Esophagus (tissue), 2 donors: ENCODE results near the gene LEO1. TPM values are rescaled to one million over a fixed set of nuclear protein-coding genes. Genes with fewer than 3 reads are reported as not detected.

Experiments used
- H3K27ac ChIP-seq, 2 donors: one replicate each; pipeline ENCODE4 v1.5.1; 2013; ENCODE audit warnings: low read depth in 2 of 2, mild to moderate bottlenecking in 2 of 2, inconsistent platforms in 1 of 2, low read length in 1 of 2, moderate library complexity in 1 of 2
- H3K27me3 ChIP-seq, 2 donors: one replicate each; pipeline ENCODE4 v1.6.1; 2013; ENCODE audit warnings: low read length in 2 of 2, control low read depth in 1 of 2, mild to moderate bottlenecking in 1 of 2; ENCODE audit not compliant: insufficient read depth in 2 of 2, control insufficient read depth in 1 of 2
- H3K36me3 ChIP-seq, 2 donors: one replicate each; pipeline ENCODE4 v1.6.1; 2013; ENCODE audit warnings: low read length in 1 of 2; ENCODE audit not compliant: control insufficient read depth in 2 of 2, insufficient read depth in 2 of 2
- H3K4me1 ChIP-seq, 2 donors: one replicate each; pipeline ENCODE4 v1.6.1; 2013; ENCODE audit warnings: low read length in 1 of 2; ENCODE audit not compliant: control insufficient read depth in 2 of 2, insufficient read depth in 2 of 2
- H3K4me3 ChIP-seq, 2 donors: one replicate each; pipeline ENCODE4 v1.5.1; 2013; ENCODE audit warnings: low read length in 2 of 2, mild to moderate bottlenecking in 2 of 2, low read depth in 1 of 2, moderate library complexity in 1 of 2
- H3K9me3 ChIP-seq, 2 donors: one replicate each; pipeline ENCODE4 v1.6.1; 2013; ENCODE audit warnings: mild to moderate bottlenecking in 2 of 2, low read depth in 1 of 2, low read length in 1 of 2, moderate library complexity in 1 of 2; ENCODE audit not compliant: control insufficient read depth in 2 of 2, insufficient read depth in 1 of 2
- WGBS, 2 donors: extraction: QIAGEN DNeasy Blood & Tissue Kit; methylation state at CpG; one replicate each; pipeline ENCODE4 v1.1.7; 2013; 5-methylcytosine and 5-hydroxymethylcytosine counted together
- polyA plus RNA-seq, 2 donors: library from polyadenylated mRNA; stranded (reverse); fragments of 200-250 nt; gene quantifications; one replicate each; pipeline ENCODE4 v1.2.3, GENCODE V29; 2013
- donor health status: healthy with polysubstance abuse.
- donor health status: Bipolar disorder and iron deficiency.

Gene LEO1
- polyA plus RNA-seq, 2 donors: 9.5 to 19.6 TPM

DNA sequence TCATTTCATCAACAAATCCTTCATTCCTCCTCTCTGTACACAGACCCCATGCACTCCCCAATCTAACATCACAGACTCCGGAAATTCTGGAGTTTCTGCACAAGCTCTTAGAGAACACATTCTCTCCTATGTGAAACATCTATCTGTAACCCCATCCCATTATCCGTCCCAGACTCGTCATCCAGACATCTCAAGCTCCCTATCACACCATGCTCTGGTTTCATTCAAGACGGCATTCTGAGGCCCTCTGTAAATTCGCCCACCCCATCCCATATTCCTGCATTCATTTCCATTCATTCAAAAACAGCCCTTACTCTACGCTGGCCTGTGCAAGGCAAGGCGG, 575 bp downstream of the LEO1 start:
- Histone ChIP-seq H3K4me3 (peak overlapping the region; percentile 70 to 99), H3K27me3 (no peaks in the 10 kb centered on the region), H3K27ac (peak overlapping the region; percentile 92 to 94), H3K9me3 (no peaks in the 10 kb centered on the region), H3K4me1 (peaks cover 0 to 2% of the 10 kb centered on the region in 2 donors), H3K36me3 (no peaks in the 10 kb centered on the region)
- WGBS, 2 donors: 1 to 2% methylated on average over 7 of the region's 7 CpGs

- no peaks in the 10 kb centered on the region for H3K9me3 ChIP-seq
Measured at GRCh38 chr15:51970132-51970817, 1.3 kb downstream of the LEO1 start.

DNA sequence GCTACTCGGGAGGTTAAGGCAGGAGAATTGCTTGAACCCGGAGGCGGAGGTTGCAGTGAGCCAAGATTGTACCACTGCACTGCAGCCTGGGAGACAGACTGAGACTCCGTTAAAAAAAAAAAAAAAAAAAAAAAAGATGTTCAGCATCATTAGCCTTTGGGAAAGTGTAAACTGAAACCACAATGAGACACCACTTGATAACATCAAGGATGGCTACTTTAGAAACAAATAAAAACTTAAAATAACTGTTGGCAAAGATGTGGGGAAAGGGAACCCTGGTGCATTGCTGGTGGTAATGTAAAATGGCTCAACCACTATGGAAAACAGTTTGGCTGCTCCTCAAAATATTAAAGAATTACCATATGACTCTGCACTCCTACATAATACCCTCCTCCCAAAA, 1.9 kb downstream of the LEO1 start:
- H3K9me3 ChIP-seq: no peaks in the 10 kb centered on the region
- peaks cover 0 to 2% of the 10 kb centered on the region in 2 donors for H3K4me1 ChIP-seq
- no peak overlapping the region for H3K27ac ChIP-seq
- no peak overlapping the region for H3K4me3 ChIP-seq
- H3K36me3 ChIP-seq: no peaks in the 10 kb centered on the region
- no peaks in the 10 kb centered on the region for H3K27me3 ChIP-seq
- WGBS, 2 donors: 80 to 83% methylated on average over 4 of the region's 4 CpGs

More at GRCh38 chr15:51970132-51970817, 1.3 kb downstream of the LEO1 start:
- Histone ChIP-seq H3K27ac (no peak overlapping the region), H3K36me3 (no peaks in the 10 kb centered on the region), H3K27me3 (no peaks in the 10 kb centered on the region), H3K4me3 (peak overlapping the region in 1 of 2 donors; percentile 70), H3K4me1 (peaks cover 0 to 2% of the 10 kb centered on the region in 2 donors)
- 41 to 42% methylated on average over 4 of the region's 4 CpGs for WGBS, 2 donors

GRCh38 chr15:51967583-51967982, 4.0 kb downstream of the LEO1 start:
- H3K27ac ChIP-seq: no peak overlapping the region
- H3K4me1 ChIP-seq: peaks cover 0 to 2% of the 10 kb centered on the region in 2 donors
- H3K36me3 ChIP-seq: no peaks in the 10 kb centered on the region
- H3K9me3 ChIP-seq: no peaks in the 10 kb centered on the region
- H3K4me3 ChIP-seq: no peak overlapping the region
- 74 to 85% methylated on average over 6 of the region's 6 CpGs for WGBS, 2 donors
- H3K27me3 ChIP-seq: no peaks in the 10 kb centered on the region

DNA sequence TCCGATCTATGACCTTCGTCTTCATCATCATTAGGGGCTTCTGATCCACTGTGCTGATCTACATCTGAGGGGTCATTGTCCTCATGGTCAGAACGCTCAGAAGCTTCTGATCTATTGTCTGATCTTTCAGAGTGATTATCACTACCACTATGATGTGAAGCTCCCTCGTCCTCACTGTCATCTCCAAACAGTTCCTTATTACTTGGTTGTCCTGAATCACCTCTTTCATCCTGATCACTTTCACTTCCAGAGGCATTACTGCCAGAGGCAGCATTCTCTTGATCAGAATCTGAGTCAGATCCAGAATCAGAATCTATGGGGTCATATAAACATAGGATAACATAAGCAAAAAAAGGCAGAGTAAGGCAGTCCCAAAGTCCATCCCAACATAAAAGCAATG, 5.4 kb downstream of the LEO1 start:
- Histone ChIP-seq H3K4me1 (peaks cover 0 to 2% of the 10 kb centered on the region in 2 donors), H3K27ac (no peak overlapping the region), H3K9me3 (no peaks in the 10 kb centered on the region), H3K4me3 (no peak overlapping the region), H3K36me3 (no peaks in the 10 kb centered on the region), H3K27me3 (no peaks in the 10 kb centered on the region)
- WGBS, 2 donors: 92 to 93% methylated on average over 4 of the region's 4 CpGs

GRCh38 chr15:51965691-51966090, 5.9 kb downstream of the LEO1 start:
- peaks cover under 1 to 1% of the 10 kb centered on the region in 2 donors for H3K36me3 ChIP-seq
- 93 to 95% methylated on average over 4 of the region's 4 CpGs for WGBS, 2 donors
- H3K4me3 ChIP-seq: no peak overlapping the region
- peaks cover 0 to 2% of the 10 kb centered on the region in 2 donors for H3K4me1 ChIP-seq
- H3K9me3 ChIP-seq: no peaks in the 10 kb centered on the region
- H3K27ac ChIP-seq: no peak overlapping the region
- H3K27me3 ChIP-seq: no peaks in the 10 kb centered on the region

GRCh38 chr15:51955504-51955903, 16.1 kb downstream of the LEO1 start:
- WGBS, 2 donors: 80 to 96% methylated on average over 3 of the region's 3 CpGs
- Histone ChIP-seq H3K4me1 (no peaks in the 10 kb centered on the region), H3K9me3 (no peaks in the 10 kb centered on the region), H3K27me3 (no peaks in the 10 kb centered on the region), H3K36me3 (peaks cover 12 to 21% of the 10 kb centered on the region in 2 donors), H3K4me3 (no peak overlapping the region), H3K27ac (no peak overlapping the region)

DNA sequence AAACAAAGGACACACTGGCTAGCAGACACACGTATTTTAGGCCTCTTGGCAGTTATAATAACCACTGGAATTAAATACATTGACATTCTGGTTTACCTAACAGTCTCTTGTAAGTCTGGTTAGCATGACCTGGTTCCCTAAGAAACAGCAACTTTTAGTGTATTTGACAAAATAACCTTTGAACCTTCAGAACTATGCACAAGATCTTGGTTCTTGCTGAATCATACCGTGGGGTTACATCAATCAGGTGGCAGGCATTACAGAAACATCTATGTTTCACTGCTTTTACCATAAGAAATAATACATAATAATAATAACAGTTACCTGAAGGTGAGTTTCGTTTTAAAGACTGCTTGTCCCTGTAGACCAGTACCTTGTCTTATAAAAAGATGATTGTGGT, 18.8 kb downstream of the LEO1 start:
- no peaks in the 10 kb centered on the region for H3K9me3 ChIP-seq
- peaks cover 20 to 28% of the 10 kb centered on the region in 2 donors for H3K36me3 ChIP-seq
- no peaks in the 10 kb centered on the region for H3K27me3 ChIP-seq
- H3K27ac ChIP-seq: no peak overlapping the region
- no peaks in the 10 kb centered on the region for H3K4me1 ChIP-seq
- 89 to 91% methylated on average over 3 of the region's 3 CpGs for WGBS, 2 donors
- no peak overlapping the region for H3K4me3 ChIP-seq

DNA sequence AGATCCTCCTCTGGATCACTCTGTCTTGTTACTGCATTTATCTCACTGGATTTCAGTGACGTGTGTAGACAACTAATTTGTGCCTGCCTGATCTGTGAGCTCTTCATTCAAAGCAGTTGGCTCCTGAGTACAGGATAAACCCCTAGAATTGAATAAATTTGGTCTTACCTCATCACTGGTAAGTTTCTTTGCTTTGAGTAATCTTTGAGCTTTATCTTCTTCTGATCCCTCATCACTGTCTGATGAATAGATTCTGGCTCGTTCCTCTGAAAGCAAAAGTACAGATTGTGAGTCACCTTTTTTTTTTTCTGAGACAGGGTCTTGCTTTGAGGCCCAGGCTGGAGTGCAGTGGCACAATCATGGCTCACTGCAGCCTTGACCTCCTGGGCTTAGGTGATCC, 24.5 kb downstream of the LEO1 start:
- Histone ChIP-seq H3K27me3 (no peaks in the 10 kb centered on the region), H3K4me1 (no peaks in the 10 kb centered on the region), H3K36me3 (peaks cover 26 to 28% of the 10 kb centered on the region in 2 donors), H3K4me3 (no peak overlapping the region), H3K9me3 (no peaks in the 10 kb centered on the region), H3K27ac (no peak overlapping the region)
- WGBS, 2 donors: 61 to 85% methylated on average over 2 of the region's 2 CpGs

- Histone ChIP-seq H3K36me3 (peaks cover 0 to 8% of the 10 kb centered on the region in 2 donors), H3K4me3 (no peak overlapping the region), H3K4me1 (no peaks in the 10 kb centered on the region), H3K27me3 (no peaks in the 10 kb centered on the region), H3K27ac (no peak overlapping the region), H3K9me3 (no peaks in the 10 kb centered on the region)
Measured at GRCh38 chr15:51939216-51939615, 32.4 kb downstream of the LEO1 start.
